Stimulated activated CD8-positive, alpha-beta memory T cell treated with anti-CD3 and anti-CD28 coated beads, Interleukin-2, amount 100 ng/mL, for 1 hour (primary cell): ENCODE measurements around the gene SDC4.
A peak's percentile ranks its signal among the peaks of the same experiment; 100 is the strongest.

ENCODE experiments used
- DNase-seq, 2 donors: peaks; one replicate each; pipeline ENCODE4 v3.0.0-alpha.2; 2020; ENCODE audit warnings: low read depth in 2 of 2

The SDC4 gene, protein sequence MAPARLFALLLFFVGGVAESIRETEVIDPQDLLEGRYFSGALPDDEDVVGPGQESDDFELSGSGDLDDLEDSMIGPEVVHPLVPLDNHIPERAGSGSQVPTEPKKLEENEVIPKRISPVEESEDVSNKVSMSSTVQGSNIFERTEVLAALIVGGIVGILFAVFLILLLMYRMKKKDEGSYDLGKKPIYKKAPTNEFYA

DNA sequence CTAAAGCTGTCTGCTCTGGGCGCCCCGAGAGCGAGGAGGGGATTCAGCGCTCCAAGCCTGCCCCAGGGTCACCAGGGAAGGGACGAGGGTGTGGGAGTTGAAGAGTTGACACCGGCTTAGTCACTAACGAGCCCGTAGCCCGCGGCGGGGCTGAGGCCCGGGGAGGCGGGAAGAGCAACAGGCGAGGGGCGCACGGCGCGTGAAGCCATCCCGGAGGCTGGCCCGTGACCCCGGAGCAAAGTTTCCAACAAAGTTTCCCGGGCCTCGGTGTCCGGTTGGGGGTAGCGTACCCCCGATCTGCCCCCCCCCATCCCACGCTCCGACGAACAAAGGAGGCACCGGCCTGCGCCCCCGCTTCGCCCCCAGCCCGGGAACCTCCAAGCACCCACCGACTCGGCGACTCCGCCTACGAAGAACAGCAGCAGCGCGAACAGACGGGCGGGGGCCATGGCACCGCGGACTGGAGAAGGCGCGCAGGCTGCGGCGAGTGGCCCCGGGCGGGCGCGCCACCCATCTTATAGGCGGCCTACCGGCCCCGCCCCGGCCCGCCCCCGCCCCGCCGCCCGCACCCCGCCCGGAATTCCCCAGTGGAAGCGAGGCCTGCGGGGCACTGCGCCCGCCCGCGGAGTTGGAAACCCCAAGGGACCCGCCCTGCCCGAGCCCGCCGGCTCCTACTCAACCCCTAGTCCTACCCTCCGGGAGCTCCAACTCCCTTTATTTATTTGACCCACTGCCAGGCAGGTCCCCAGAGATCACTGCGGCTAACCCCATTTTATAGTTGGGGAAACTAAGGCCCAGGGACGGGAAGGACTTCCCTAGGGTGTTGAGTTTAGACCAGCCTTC, at the start of gene SDC4:
SDC4 (minus strand) TSS at position 489 of the 843 bp plus-strand sequence; CDS start at position 449, 40 bp downstream.
- peak; percentile 15 to 47 for DNase-seq

- DNase-seq: no peak
Observed at GRCh38 chr20:45395114-45395415, 46.8 kb upstream of the SDC4 start.

DNA sequence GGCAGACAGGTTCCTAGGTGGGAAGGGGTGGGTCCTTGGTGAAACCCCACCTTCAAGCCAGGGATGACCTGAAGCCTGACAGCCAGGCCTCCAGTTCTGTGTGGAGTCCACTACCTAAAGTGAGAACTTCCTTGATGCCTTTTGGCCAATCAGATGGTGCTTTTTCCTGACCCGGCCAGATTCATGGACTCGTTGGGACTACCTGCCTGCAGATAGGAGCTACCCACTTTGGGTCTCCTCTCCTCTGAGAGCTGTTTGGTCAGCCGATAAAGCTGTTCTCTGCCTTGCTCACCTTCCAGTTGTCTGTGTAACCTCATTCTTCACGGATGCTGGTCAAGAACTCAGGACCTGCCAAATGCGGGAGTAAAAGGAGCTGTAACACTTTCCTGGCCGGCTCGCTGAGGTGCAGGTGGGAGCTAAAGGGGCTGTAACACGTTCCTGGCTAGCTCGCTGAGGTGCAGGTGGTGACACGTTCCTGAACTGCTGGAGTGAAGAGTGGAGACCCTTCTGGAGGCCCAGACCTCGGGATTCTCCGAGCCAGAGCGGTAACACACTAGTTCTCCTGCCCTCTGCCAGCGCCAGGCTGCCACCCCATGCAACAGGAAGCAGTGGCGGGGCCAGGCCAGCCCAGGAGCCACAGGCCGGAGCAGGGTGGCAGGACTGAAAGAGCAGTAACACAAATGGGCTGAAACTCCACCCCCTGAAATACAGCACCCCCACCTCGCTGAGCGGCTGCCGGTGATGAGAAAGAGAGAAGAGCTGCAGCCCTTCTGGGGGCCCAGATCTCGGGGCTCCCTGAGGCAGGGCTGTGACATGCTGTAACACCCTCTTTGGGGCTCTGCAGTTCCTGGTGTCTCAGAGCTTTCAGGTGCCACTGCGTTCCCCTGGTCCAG, 46.2 kb upstream of the SDC4 start:
- no peak for DNase-seq

- DNase-seq: no peak
Observed at GRCh38 chr20:45392733-45393132, 44.5 kb upstream of the SDC4 start.

GRCh38 chr20:45391559-45391958, 43.3 kb upstream of the SDC4 start:
- no peak for DNase-seq

DNA sequence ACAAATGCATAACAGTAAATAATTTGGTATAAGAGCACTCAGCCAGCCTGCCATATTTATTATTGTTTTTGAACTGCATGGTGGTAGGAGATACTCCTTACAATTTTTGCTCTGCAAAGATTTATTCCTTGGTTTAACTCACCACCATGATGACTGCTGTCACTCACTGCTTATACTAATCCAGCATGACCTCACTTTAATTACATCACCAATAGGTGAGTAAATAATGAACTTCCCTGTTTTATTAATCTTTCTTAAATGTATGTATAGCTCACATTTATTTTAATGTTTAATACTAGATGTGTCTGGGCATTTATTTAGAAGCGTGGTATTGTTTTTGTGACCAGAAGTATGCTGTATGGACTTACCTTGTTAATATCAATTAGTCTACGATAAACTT, 42.7 kb upstream of the SDC4 start:
- no peak for DNase-seq

GRCh38 chr20:45387274-45387673, 39.0 kb upstream of the SDC4 start:
- DNase-seq: no peak

GRCh38 chr20:45378191-45378590, 30.0 kb upstream of the SDC4 start, which contains the start of gene TP53TG5:
TSS of gene TP53TG5 (minus strand) at chr20:45378325. CDS start at chr20:45378236, 89 bp downstream.
- DNase-seq: no peak

DNA sequence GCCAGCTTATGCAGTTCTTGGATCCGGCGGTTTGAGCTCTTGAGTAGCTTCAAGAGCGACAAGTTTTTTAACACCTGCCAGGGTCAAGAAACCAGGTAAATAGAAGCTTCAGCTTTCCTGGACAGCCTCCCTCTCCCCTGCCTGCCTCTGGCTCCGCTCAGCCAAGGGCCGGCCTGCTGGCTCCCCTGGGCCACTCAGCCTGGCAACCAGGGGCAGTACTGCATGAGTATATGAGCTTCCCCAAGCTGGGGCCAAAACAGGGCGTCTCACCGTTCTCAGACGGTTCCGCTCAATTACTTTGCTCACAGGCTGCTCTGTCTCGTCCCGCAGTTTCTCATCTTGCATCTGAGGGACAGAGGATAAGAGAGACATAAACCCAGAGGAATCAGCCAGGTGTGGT, 29.0 kb upstream of the SDC4 start:
- no peak for DNase-seq

DNA sequence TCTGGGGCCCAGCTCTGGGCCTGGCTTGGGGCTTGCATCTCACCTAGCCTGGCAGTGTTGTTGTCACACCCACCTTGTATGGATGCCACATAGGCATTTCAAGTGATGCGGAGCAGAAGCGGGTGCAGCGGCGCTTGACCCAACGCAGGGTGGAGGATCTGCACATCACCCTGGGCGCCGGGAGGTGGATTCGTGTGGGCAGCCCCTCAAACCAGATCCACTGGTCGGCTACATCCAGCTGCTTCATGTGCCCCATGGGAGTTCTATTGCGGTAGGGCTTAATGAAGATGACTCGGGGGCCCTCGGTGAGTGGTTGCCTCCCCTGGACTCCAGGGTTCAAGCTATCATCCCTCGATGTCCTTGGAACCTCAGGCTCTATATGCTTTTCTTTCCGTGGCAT, 26.7 kb upstream of the SDC4 start:
- no peak for DNase-seq

GRCh38 chr20:45374101-45374467, 25.9 kb upstream of the SDC4 start:
- DNase-seq: no peak

DNA sequence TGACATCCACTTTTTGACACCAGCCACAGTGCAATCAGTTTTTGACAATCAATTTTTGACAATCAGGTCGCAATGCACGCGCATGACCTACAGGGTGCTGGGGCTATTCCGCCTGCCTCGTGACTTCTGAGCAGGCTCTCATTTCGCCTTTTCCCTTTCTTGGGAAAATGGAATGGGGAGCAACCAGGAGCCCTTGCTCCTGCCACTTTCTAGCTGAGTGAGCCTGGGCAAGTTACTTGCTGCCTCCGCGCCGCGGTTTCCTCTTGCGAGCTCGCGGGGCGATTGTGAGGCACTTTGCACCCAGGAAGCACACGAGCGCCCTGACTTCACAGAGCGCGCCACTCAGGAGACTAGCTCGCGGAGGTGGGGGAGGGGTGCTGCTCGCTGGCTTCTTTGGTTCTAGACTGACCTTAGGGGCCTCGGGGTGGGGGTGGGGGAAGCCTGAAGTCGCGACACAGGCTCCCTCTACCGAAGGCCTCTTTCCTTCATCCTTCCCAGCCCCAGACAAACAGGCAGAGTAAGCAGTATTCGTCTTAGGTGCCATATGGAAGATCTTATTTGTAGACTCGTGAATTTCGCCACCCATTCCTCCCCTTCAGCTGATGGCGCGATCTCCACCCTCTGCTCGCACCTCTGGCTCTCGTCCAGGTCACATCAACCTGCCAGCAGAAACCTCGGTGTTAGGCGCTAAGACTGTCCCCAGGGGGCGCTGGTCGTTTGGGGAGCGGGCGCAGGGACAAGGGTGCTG, 25.3 kb upstream of the SDC4 start:
- peak; percentile 76 to 82 for DNase-seq

GRCh38 chr20:45372646-45373352, 24.6 kb upstream of the SDC4 start:
- no peak for DNase-seq

- no peak for DNase-seq
Observed at GRCh38 chr20:45372241-45372640, 24.0 kb upstream of the SDC4 start.

DNA sequence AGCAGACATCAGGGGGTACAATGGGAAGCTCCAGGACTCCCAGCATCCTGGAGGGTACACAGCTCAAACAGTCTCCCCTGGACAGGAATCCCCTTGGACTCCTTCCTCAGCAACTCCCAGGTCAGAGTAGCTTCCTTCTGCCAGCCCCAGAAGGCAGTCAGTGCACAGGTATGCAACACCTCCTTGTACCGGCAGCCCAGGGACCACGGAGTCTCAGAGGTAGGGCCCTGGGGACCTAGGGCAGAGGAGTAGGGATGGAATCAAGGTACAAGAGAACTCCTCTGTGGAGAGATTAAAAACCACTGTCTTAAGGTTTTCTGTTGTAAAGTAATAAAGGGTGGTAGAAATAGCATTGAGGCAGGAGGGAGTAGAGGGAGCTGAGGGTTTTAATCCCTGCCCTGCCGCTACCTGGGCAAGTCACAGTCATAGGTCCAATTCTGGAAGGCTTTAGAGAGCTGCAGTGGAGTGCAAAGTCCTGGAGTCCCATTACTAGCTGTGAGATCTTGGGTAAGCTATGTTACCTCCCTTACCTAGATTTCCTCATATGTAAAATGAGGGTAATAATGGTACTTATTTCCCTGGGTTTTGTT, 22.4 kb upstream of the SDC4 start:
- no peak for DNase-seq

- no peak for DNase-seq
Observed at GRCh38 chr20:45368221-45368980, 20.2 kb upstream of the SDC4 start.

GRCh38 chr20:45367126-45367525, 18.9 kb upstream of the SDC4 start:
- no peak for DNase-seq

DNA sequence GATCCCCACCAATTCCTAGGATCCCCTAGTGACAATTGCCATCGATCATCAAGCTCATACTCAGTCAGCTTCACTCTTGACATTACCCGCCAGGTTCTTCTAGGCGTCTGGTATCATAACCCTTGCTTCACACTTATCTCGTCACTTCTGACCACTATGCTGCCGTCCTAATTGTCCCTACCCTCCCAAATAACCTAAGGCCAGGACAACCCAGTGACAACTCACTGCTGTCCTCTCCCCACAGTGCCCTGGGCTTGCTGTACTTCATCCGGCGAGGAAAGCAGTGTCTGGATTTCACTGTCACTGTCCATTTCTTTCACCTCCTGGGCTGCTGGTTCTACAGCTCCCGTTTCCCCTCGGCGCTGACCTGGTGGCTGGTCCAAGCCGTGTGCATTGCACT, 18.4 kb upstream of the SDC4 start:
- DNase-seq: no peak

GRCh38 chr20:45366192-45366591, 18.0 kb upstream of the SDC4 start:
- no peak for DNase-seq

GRCh38 chr20:45365444-45365970, 17.3 kb upstream of the SDC4 start:
- no peak for DNase-seq
